Esophagus squamous epithelium (tissue), 5 donors: ENCODE results near the gene CTNND2. TPM values are rescaled to one million over a fixed set of nuclear protein-coding genes. Genes with fewer than 3 reads are reported as not detected.

Experiments used
- DNase-seq: peaks from one replicate; lab custom pipeline; 2025; lab: John Stamatoyannopoulos, UW
- H3K27ac ChIP-seq, 4 donors: fragments of 200-600 bp; sonication (generic); one replicate each; pipeline ENCODE4 v1.5.1; 2016 to 2019; ENCODE audit warnings: mild to moderate bottlenecking in 1 of 4
- H3K27me3 ChIP-seq, 4 donors: fragments of 200-600 bp; sonication (generic); 1 replicate in 3 of 4; 2 replicates in 1 of 4; pipeline versions ENCODE4 v1.5.1 to v1.6.0; 2017 to 2021; ENCODE audit warnings: antibody characterized with exemption in 1 of 4
- H3K36me3 ChIP-seq, 3 donors: fragments of 200-600 bp; sonication (generic); one replicate each; pipeline ENCODE4 v1.5.1; 2016 to 2019
- H3K4me1 ChIP-seq, 3 donors: fragments of 200-600 bp; sonication (generic); one replicate each; pipeline ENCODE4 v1.5.1; 2017 to 2019
- H3K4me3 ChIP-seq, 4 donors: fragments of 200-600 bp; sonication (generic); 1 replicate in 3 of 4; 2 replicates in 1 of 4; pipeline ENCODE4 v1.5.1; 2016 to 2019; ENCODE audit warnings: mild to moderate bottlenecking in 2 of 4, moderate library complexity in 1 of 4
- H3K9me3 ChIP-seq, 3 donors: fragments of 200-600 bp; sonication (generic); one replicate each; pipeline ENCODE4 v1.5.1; 2016 to 2019
- CTCF ChIP-seq, 6 experiments: fragments of 450-650 bp in 4 of 6; fragments of 200-600 bp in 2 of 6; sonication (generic) in 2 of 6; IDR thresholded peaks; one replicate each; pipeline ENCODE4 v1.5.1; 2016 to 2019; ENCODE audit warnings: antibody characterized with exemption in 6 of 6, mild to moderate bottlenecking in 4 of 6, moderate library complexity in 4 of 6
- POLR2A ChIP-seq, 4 donors: fragments of 450-650 bp; IDR thresholded peaks; one replicate each; pipeline ENCODE4 v1.6.1; 2017; ENCODE audit warnings: antibody characterized with exemption in 4 of 4, mild to moderate bottlenecking in 4 of 4, moderate library complexity in 3 of 4
- WGBS, 2 donors: methylation state at CpG; one replicate each; pipeline ENCODE4 v1.1.5; 2018; 5-methylcytosine and 5-hydroxymethylcytosine counted together
- intact Hi-C: fragments of 100-400 bp; cut with DNase I; formaldehyde crosslinking; loops from one replicate; pipeline ENCODE4 v1.15.0; 2022
- total RNA-seq, 4 donors: library from RNA; depleted of rRNA; stranded (reverse); fragments of >200 nt; gene quantifications; one replicate each; pipeline ENCODE4 v1.1.0, GENCODE V29; 2016
- donor health status: DM: yes; HTN: yes; CAD: no.

CTNND2 gene
- total RNA-seq, 4 donors from 2014 or later, result 0.38 to 0.50 TPM; not detected in 2

DNA sequence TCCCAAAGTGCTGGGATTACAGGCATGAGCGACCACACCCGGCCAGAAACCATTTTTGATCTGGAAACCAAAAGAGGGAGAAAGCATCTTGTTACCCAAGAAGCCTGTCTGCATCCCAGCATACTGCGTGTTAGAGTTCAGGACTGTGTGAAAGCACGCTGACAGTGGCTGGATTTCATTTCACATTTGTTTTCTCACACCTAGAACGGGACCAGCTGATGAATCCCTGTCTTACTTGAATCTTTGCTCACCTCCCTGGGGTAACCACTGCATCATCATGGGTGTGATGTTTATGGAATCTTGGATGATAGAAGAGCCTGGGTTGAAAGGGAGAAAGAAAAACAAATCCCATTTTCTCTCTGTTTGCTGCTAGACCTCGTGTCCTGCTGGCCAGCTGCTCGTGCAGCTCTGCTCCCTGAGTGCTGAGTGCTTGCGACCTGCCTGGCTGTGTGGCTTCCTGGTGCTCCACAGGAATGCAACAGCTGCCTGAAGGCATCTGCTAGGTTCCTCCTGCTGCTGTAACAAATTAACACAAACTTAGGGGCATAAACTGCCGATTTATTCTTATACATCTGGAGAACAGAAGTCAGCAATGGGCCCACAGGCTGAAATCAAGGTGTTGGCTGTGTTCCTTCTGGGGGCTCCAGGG lies 764.9 kb downstream of the CTNND2 start:
- 40 to 67% methylated on average over 6 to 9 of the region's 9 CpGs for WGBS, 2 donors
- no peaks in the 10 kb centered on the region for H3K36me3 ChIP-seq
- DNase-seq, result no peak
- no peak overlapping the region for H3K27ac ChIP-seq
- H3K4me3 ChIP-seq, result no peak overlapping the region
- TF ChIP-seq POLR2A (IDR thresholded peaks at IDR 0.05), result no peak
- no peak for TF ChIP-seq CTCF (IDR thresholded peaks at IDR 0.05)
- H3K9me3 ChIP-seq, result no peaks in the 10 kb centered on the region
- no peaks in the 10 kb centered on the region for H3K4me1 ChIP-seq
- H3K27me3 ChIP-seq, result no peaks in the 10 kb centered on the region
- intact Hi-C loops, result no loop called here

- TF ChIP-seq POLR2A (IDR thresholded peaks at IDR 0.05) (no peak), CTCF (IDR thresholded peaks at IDR 0.05) (no peak)
- Histone ChIP-seq H3K4me1 (no peaks in the 10 kb centered on the region), H3K36me3 (no peaks in the 10 kb centered on the region), H3K9me3 (no peaks in the 10 kb centered on the region), H3K27ac (no peak overlapping the region), H3K4me3 (no peak overlapping the region), H3K27me3 (no peaks in the 10 kb centered on the region)
- no peak for DNase-seq
- intact Hi-C loops, result no loop called here
- WGBS, 2 donors, result 78% methylated on average over 9 of the region's 10 CpGs
These were observed 774.1 kb downstream of the CTNND2 start for GRCh38 chr5:11130131-11130530.

DNA sequence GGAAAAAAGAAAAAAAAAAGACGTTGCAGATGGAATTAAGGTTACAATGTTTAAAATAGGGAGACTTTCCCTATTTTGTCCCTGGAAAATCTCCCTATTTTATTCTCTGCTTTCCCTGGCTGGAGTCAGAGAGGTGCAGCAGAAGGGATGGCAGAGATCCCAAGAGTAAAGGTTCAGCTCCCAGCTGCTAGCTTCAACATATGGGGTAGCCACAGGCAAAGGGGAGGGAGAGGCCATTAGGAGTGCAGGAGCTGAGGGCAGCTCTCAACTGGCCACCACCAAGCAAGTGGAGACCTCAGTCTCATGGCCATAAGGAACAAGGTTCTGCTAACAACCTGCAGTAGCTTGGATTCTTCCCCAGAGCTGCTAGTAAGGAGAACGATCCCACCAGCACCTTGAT lies 776.2 kb downstream of the CTNND2 start:
- no peaks in the 10 kb centered on the region for H3K9me3 ChIP-seq
- 73 to 75% methylated on average over 2 of the region's 2 CpGs for WGBS, 2 donors
- no peaks in the 10 kb centered on the region for H3K4me1 ChIP-seq
- H3K36me3 ChIP-seq, result no peaks in the 10 kb centered on the region
- no peak overlapping the region for H3K27ac ChIP-seq
- H3K4me3 ChIP-seq, result no peak overlapping the region
- no peaks in the 10 kb centered on the region for H3K27me3 ChIP-seq
- no peak for TF ChIP-seq POLR2A (IDR thresholded peaks at IDR 0.05)
- TF ChIP-seq CTCF (IDR thresholded peaks at IDR 0.05), result no peak
- intact Hi-C loops, result no loop called here
- DNase-seq, result no peak

DNA sequence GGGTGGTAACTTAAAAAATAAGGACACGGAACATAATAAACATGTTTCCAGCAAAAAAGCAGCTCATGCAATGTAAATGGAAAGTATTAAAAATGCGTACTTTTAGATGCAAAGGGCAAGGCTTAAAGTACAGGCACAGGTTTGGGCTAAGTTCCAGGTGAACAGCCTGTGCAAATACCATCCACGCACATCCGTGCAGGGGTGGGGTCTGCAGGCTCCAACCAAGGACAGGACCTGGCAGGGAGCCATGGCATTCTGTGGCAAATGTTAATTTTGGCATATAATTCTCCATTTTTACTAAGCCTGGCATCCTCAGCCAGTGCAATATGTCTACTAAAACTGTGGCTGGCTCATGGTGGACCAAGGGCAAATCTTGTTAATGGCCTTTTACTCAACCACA lies 777.4 kb downstream of the CTNND2 start:
- no peak for DNase-seq
- TF ChIP-seq POLR2A (IDR thresholded peaks at IDR 0.05) (no peak), CTCF (IDR thresholded peaks at IDR 0.05) (no peak)
- Histone ChIP-seq H3K9me3 (no peaks in the 10 kb centered on the region), H3K36me3 (no peaks in the 10 kb centered on the region), H3K27ac (no peak overlapping the region), H3K27me3 (no peaks in the 10 kb centered on the region), H3K4me1 (no peaks in the 10 kb centered on the region), H3K4me3 (no peak overlapping the region)
- WGBS, 2 donors, result 48 to 67% methylated on average over 4 of the region's 4 CpGs
- intact Hi-C loops, result no loop called here

DNA sequence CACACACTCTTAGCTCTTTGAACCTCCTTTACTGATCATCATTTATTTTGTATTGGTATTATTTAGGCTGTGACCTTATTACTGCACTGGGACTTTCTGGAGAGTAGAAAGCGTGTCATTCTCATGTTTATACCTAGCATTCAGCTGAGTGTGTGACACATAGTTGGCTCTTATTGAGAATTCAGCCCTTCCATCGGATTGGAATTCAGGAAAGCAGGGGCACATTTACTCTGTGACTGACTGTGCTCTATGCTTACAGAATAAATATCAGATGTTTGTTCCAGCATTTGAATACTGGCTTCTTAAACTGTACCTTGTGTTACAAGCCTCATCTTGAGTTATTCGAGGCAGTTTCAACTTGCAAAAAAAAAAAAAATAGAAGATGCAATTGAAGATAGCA lies 782.4 kb downstream of the CTNND2 start:
- intact Hi-C loops, result no loop called here
- TF ChIP-seq POLR2A (IDR thresholded peaks at IDR 0.05), result no peak
- no peak for TF ChIP-seq CTCF (IDR thresholded peaks at IDR 0.05)
- Histone ChIP-seq H3K27me3 (no peaks in the 10 kb centered on the region), H3K36me3 (no peaks in the 10 kb centered on the region), H3K4me3 (no peak overlapping the region), H3K9me3 (no peaks in the 10 kb centered on the region), H3K27ac (no peak overlapping the region), H3K4me1 (no peaks in the 10 kb centered on the region)
- no peak for DNase-seq
- 59 to 65% methylated on average over 3 of the region's 3 CpGs for WGBS, 2 donors
